ENCODE results near the gene C2orf78.
"Not testable (repeated sequence)": the region's sequence is repeated elsewhere in the genome, so short reads cannot be mapped to it uniquely, and the experiment has no call there.

Gene C2orf78

GRCh38 chr2:73783883-73784282, at the start of gene C2orf78:
TSS of gene C2orf78 (plus strand) at chr2:73784183. CDS start at chr2:73784310, 127 bp downstream.
- not testable (repeated sequence) for H3K4me3 ChIP-seq (ENCODE audit: low read depth, low read length); H3K9me3 ChIP-seq (ENCODE audit: control insufficient read depth, insufficient read depth, low read depth, low read length); H3K27ac ChIP-seq (ENCODE audit: low read depth, low read length); H3K27me3 ChIP-seq (ENCODE audit: control insufficient read depth, insufficient read depth, low read length); H3K36me3 ChIP-seq (ENCODE audit: control insufficient read depth, insufficient read depth, low read length); H3K9ac ChIP-seq (ENCODE audit: low read length)
- peaks cover 11% of the 10 kb centered on the region; the same call in 1 of the 2 replicates for H3K4me1 ChIP-seq (ENCODE audit: control insufficient read depth, insufficient read depth, low read length)

GRCh38 chr2:73736378-73736777, 47.6 kb upstream of the C2orf78 start:
- Histone ChIP-seq H3K4me3 (ENCODE audit: low read depth, low read length) (peak overlapping the region; percentile 92), H3K9me3 (ENCODE audit: control insufficient read depth, insufficient read depth, low read depth, low read length) (no peaks in the 10 kb centered on the region; the same call in 1 of the 2 replicates), H3K36me3 (ENCODE audit: control insufficient read depth, insufficient read depth, low read length) (peaks cover 21% of the 10 kb centered on the region), H3K4me1 (ENCODE audit: control insufficient read depth, insufficient read depth, low read length) (no peaks in the 10 kb centered on the region), H3K27me3 (ENCODE audit: control insufficient read depth, insufficient read depth, low read length) (peaks cover 21% of the 10 kb centered on the region), H3K27ac (ENCODE audit: low read depth, low read length) (no peak overlapping the region), H3K9ac (ENCODE audit: low read length) (peak overlapping the region; percentile 79)

GRCh38 chr2:73736855-73737779, 46.9 kb upstream of the C2orf78 start, which contains the start of gene TPRKB:
TSS of gene TPRKB (minus strand) at chr2:73737345. CDS start at chr2:73734569, 2,776 bp downstream.
- no peak within 1 kb of the TSS; the same call in 1 of the 2 replicates for H3K27ac ChIP-seq (ENCODE audit: low read depth, low read length)
- no peaks in the 10 kb centered on the region for H3K4me1 ChIP-seq (ENCODE audit: control insufficient read depth, insufficient read depth, low read length)
- H3K27me3 ChIP-seq (ENCODE audit: control insufficient read depth, insufficient read depth, low read length), result peaks cover 23% of the 10 kb centered on the region
- H3K9me3 ChIP-seq (ENCODE audit: control insufficient read depth, insufficient read depth, low read depth, low read length), result no peaks in the 10 kb centered on the region; the same call in 1 of the 2 replicates
- H3K9ac ChIP-seq (ENCODE audit: low read length), result peak within 1 kb of the TSS; percentile 79
- H3K4me3 ChIP-seq (ENCODE audit: low read depth, low read length), result peak within 1 kb of the TSS; percentile 92
- H3K36me3 ChIP-seq (ENCODE audit: control insufficient read depth, insufficient read depth, low read length), result peaks cover 14% of the 10 kb centered on the region

- no peaks in the 10 kb centered on the region; the same call in 1 of the 2 replicates for H3K9me3 ChIP-seq (ENCODE audit: control insufficient read depth, insufficient read depth, low read depth, low read length)
- H3K27ac ChIP-seq (ENCODE audit: low read depth, low read length), result no peak overlapping the region
- H3K4me1 ChIP-seq (ENCODE audit: control insufficient read depth, insufficient read depth, low read length), result no peaks in the 10 kb centered on the region
- no peak overlapping the region for H3K4me3 ChIP-seq (ENCODE audit: low read depth, low read length)
- peaks cover 3% of the 10 kb centered on the region for H3K36me3 ChIP-seq (ENCODE audit: control insufficient read depth, insufficient read depth, low read length)
- peaks cover 23% of the 10 kb centered on the region for H3K27me3 ChIP-seq (ENCODE audit: control insufficient read depth, insufficient read depth, low read length)
- H3K9ac ChIP-seq (ENCODE audit: low read length), result no peak overlapping the region
Observed at GRCh38 chr2:73739101-73739500, 44.9 kb upstream of the C2orf78 start.

- Histone ChIP-seq H3K27ac (ENCODE audit: low read depth, low read length) (no peak overlapping the region), H3K36me3 (ENCODE audit: control insufficient read depth, insufficient read depth, low read length) (no peaks in the 10 kb centered on the region), H3K9me3 (ENCODE audit: control insufficient read depth, insufficient read depth, low read depth, low read length) (no peaks in the 10 kb centered on the region; the same call in 1 of the 2 replicates), H3K27me3 (ENCODE audit: control insufficient read depth, insufficient read depth, low read length) (peaks cover 23% of the 10 kb centered on the region), H3K4me3 (ENCODE audit: low read depth, low read length) (no peak overlapping the region), H3K4me1 (ENCODE audit: control insufficient read depth, insufficient read depth, low read length) (no peaks in the 10 kb centered on the region), H3K9ac (ENCODE audit: low read length) (no peak overlapping the region)
Observed at GRCh38 chr2:73740767-73741166, 43.2 kb upstream of the C2orf78 start.

GRCh38 chr2:73746015-73746876, 37.7 kb upstream of the C2orf78 start:
- peaks cover 17% of the 10 kb centered on the region for H3K36me3 ChIP-seq (ENCODE audit: control insufficient read depth, insufficient read depth, low read length)
- H3K27me3 ChIP-seq (ENCODE audit: control insufficient read depth, insufficient read depth, low read length), result peaks cover 2% of the 10 kb centered on the region; the same call in 1 of the 2 replicates
- no peaks in the 10 kb centered on the region for H3K9me3 ChIP-seq (ENCODE audit: control insufficient read depth, insufficient read depth, low read depth, low read length)
- H3K4me3 ChIP-seq (ENCODE audit: low read depth, low read length), result no peak overlapping the region
- H3K9ac ChIP-seq (ENCODE audit: low read length), result no peak overlapping the region
- H3K27ac ChIP-seq (ENCODE audit: low read depth, low read length), result no peak overlapping the region
- H3K4me1 ChIP-seq (ENCODE audit: control insufficient read depth, insufficient read depth, low read length), result no peaks in the 10 kb centered on the region

GRCh38 chr2:73746877-73747208, 37.1 kb upstream of the C2orf78 start:
- H3K9me3 ChIP-seq (ENCODE audit: control insufficient read depth, insufficient read depth, low read depth, low read length), result no peaks in the 10 kb centered on the region
- H3K36me3 ChIP-seq (ENCODE audit: control insufficient read depth, insufficient read depth, low read length), result peaks cover 17% of the 10 kb centered on the region

GRCh38 chr2:73749314-73749713, 34.7 kb upstream of the C2orf78 start:
- H3K36me3 ChIP-seq (ENCODE audit: control insufficient read depth, insufficient read depth, low read length), result peaks cover 29% of the 10 kb centered on the region
- no peaks in the 10 kb centered on the region for H3K4me1 ChIP-seq (ENCODE audit: control insufficient read depth, insufficient read depth, low read length)
- no peaks in the 10 kb centered on the region for H3K9me3 ChIP-seq (ENCODE audit: control insufficient read depth, insufficient read depth, low read depth, low read length)
- no peak overlapping the region for H3K9ac ChIP-seq (ENCODE audit: low read length)
- H3K27me3 ChIP-seq (ENCODE audit: control insufficient read depth, insufficient read depth, low read length), result no peaks in the 10 kb centered on the region
- H3K4me3 ChIP-seq (ENCODE audit: low read depth, low read length), result no peak overlapping the region
- H3K27ac ChIP-seq (ENCODE audit: low read depth, low read length), result no peak overlapping the region

More at GRCh38 chr2:73746877-73747208, 37.1 kb upstream of the C2orf78 start:
- H3K4me3 ChIP-seq (ENCODE audit: low read depth, low read length), result no peak overlapping the region
- no peaks in the 10 kb centered on the region for H3K4me1 ChIP-seq (ENCODE audit: control insufficient read depth, insufficient read depth, low read length)
- no peak overlapping the region for H3K9ac ChIP-seq (ENCODE audit: low read length)
- no peaks in the 10 kb centered on the region for H3K27me3 ChIP-seq (ENCODE audit: control insufficient read depth, insufficient read depth, low read length)
- H3K27ac ChIP-seq (ENCODE audit: low read depth, low read length), result no peak overlapping the region

- H3K27ac ChIP-seq (ENCODE audit: low read depth, low read length); H3K9me3 ChIP-seq (ENCODE audit: control insufficient read depth, insufficient read depth, low read depth, low read length); H3K4me1 ChIP-seq (ENCODE audit: control insufficient read depth, insufficient read depth, low read length); H3K4me3 ChIP-seq (ENCODE audit: low read depth, low read length); H3K9ac ChIP-seq (ENCODE audit: low read length); H3K27me3 ChIP-seq (ENCODE audit: control insufficient read depth, insufficient read depth, low read length): not testable (repeated sequence)
- H3K36me3 ChIP-seq (ENCODE audit: control insufficient read depth, insufficient read depth, low read length), result peaks cover 45% of the 10 kb centered on the region
Observed at GRCh38 chr2:73754332-73754731, 29.7 kb upstream of the C2orf78 start.

GRCh38 chr2:73759285-73759764, 24.7 kb upstream of the C2orf78 start:
- Histone ChIP-seq H3K4me1 (ENCODE audit: control insufficient read depth, insufficient read depth, low read length) (no peaks in the 10 kb centered on the region), H3K27me3 (ENCODE audit: control insufficient read depth, insufficient read depth, low read length) (no peaks in the 10 kb centered on the region), H3K9ac (ENCODE audit: low read length) (no peak overlapping the region), H3K9me3 (ENCODE audit: control insufficient read depth, insufficient read depth, low read depth, low read length) (no peaks in the 10 kb centered on the region), H3K27ac (ENCODE audit: low read depth, low read length) (no peak overlapping the region), H3K36me3 (ENCODE audit: control insufficient read depth, insufficient read depth, low read length) (peaks cover 60% of the 10 kb centered on the region), H3K4me3 (ENCODE audit: low read depth, low read length) (no peak overlapping the region)
